OCI-LY7 (cell line): Measurements from ENCODE around the gene ITPKB.

ENCODE experiments used
- EZH2phosphoT487 ChIP-seq: fragments of 200-600 bp; sonication (generic); IDR thresholded peaks from 2 replicates; pipeline ENCODE4 v1.6.1; 2018; ENCODE audit warnings: low read depth, borderline replicate concordance, mild to moderate bottlenecking, mixed run types, antibody characterized with exemption, low read length, moderate library complexity, mixed read lengths
- TF ChIP-seq, protein P1 (sequence below): fragments of 200-600 bp; sonication (generic); conservative IDR thresholded peaks from 2 replicates; pipeline ENCODE4 v1.5.1; 2014; ENCODE audit warnings: mild to moderate bottlenecking, antibody characterized with exemption, low read length, moderate library complexity, mixed read lengths

DNA sequence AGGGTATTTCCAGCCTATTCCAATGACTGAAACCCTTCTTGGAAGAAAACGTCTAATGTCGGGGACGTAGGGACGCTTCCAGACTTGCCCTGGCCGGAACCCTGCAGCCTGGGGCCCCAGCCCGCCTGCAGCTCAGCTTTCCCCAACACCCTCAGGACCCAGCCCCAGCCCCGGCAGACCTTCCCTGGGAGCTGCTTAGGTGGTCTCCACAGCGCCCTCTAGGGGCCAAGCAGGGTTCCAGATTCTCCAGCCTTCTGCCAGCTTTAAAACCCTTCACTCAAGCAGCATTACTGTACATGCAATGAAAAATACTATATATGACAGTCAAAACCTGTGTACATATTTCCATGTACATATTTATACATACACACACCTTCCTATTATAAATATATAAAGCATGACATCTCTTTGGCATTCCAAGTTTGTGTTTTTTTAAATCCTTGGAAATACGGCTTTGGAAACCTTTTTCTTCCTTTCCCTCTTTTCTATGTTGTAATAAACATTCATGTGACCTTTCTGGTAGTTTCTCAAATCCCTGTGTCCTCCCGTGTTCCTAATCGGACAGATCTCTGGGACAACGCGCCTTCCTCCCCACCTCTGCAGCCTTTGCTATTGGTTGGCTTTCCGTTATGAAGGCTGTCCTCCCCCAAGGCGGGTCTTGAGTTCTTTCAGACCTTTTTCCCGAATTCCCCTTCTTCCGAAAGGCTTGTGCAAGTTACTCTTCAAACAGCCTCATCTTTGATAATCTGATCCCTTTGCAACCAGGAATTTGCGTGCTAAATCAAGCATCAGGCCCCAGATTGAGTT lies 130.2 kb downstream of the ITPKB start:
- TF ChIP-seq, protein P1, sequence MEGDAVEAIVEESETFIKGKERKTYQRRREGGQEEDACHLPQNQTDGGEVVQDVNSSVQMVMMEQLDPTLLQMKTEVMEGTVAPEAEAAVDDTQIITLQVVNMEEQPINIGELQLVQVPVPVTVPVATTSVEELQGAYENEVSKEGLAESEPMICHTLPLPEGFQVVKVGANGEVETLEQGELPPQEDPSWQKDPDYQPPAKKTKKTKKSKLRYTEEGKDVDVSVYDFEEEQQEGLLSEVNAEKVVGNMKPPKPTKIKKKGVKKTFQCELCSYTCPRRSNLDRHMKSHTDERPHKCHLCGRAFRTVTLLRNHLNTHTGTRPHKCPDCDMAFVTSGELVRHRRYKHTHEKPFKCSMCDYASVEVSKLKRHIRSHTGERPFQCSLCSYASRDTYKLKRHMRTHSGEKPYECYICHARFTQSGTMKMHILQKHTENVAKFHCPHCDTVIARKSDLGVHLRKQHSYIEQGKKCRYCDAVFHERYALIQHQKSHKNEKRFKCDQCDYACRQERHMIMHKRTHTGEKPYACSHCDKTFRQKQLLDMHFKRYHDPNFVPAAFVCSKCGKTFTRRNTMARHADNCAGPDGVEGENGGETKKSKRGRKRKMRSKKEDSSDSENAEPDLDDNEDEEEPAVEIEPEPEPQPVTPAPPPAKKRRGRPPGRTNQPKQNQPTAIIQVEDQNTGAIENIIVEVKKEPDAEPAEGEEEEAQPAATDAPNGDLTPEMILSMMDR = peak; percentile 97
- TF ChIP-seq EZH2phosphoT487 = no peak
